PC-3 (cell line): ENCODE results near the gene IRS2. TPM values are rescaled to one million over a fixed set of nuclear protein-coding genes. Genes with fewer than 3 reads are reported as not detected.

ENCODE experiments used
- ATAC-seq: fragments of 200-7000 bp; cut with Tn5 transposase; 2 replicates; pipeline ENCODE4 v1.9.1; 2020; ENCODE audit warnings: mild to moderate bottlenecking, moderate library complexity
- BruUV-seq: library from RNA; stranded (reverse); fragments of 400-500 nt; replicated peaks from 2 replicates; lab custom pipeline; 2021; lab: Mats Ljungman, UMichigan
- CTCF ChIA-PET: fragments of 300-600 bp; sonication (Branson Sonifier 250); formaldehyde crosslinking; loops from one replicate; lab custom pipeline; 2022; ENCODE audit warnings: antibody characterized with exemption; lab: Charles Lee
- POLR2A ChIA-PET: fragments of 300-600 bp; sonication (Branson Sonifier 250); formaldehyde crosslinking; loops from one replicate; lab custom pipeline; 2022; ENCODE audit warnings: antibody characterized with exemption; ENCODE audit not compliant: unreplicated experiment; lab: Charles Lee
- DNase-seq: peaks from one replicate; pipeline ENCODE4 v3.0.0-alpha.2; 2015
- H2AFZ ChIP-seq: fragments of 300-600 bp; sonication (generic); 2 replicates; pipeline ENCODE4 v1.6.0; 2016; ENCODE audit warnings: antibody characterized with exemption, low read length
- H3F3A ChIP-seq: fragments of 300-600 bp; sonication (generic); one replicate; pipeline ENCODE4 v1.6.0; 2017; ENCODE audit warnings: antibody characterized with exemption, low read length, control low read depth, mild to moderate bottlenecking; ENCODE audit not compliant: unreplicated experiment
- H3K27ac ChIP-seq: fragments of 300-600 bp; sonication (generic); 2 replicates; pipeline ENCODE4 v1.5.1; 2016; ENCODE audit warnings: mild to moderate bottlenecking, low read length
- H3K27me3 ChIP-seq: fragments of 300-600 bp; sonication (generic); 2 replicates; pipeline ENCODE4 v1.6.1; 2016; ENCODE audit warnings: low read length, mixed read lengths
- H3K36me3 ChIP-seq: fragments of 300-600 bp; sonication (generic); 2 replicates; pipeline ENCODE4 v1.6.1; 2016; ENCODE audit warnings: low read depth, mixed run types, low read length, mixed read lengths
- H3K4me1 ChIP-seq: fragments of 300-600 bp; sonication (generic); 2 replicates; pipeline ENCODE4 v1.5.1; 2016; ENCODE audit warnings: low read length; ENCODE audit not compliant: insufficient read depth
- H3K4me2 ChIP-seq: fragments of 300-600 bp; sonication (generic); 2 replicates; pipeline ENCODE4 v1.6.0; 2016; ENCODE audit warnings: low read length
- H3K4me3 ChIP-seq: fragments of 300-600 bp; sonication (generic); 2 replicates; pipeline ENCODE4 v1.5.1; 2016; ENCODE audit warnings: mild to moderate bottlenecking, low read length, mixed read lengths
- H3K79me2 ChIP-seq: fragments of 300-600 bp; sonication (generic); 2 replicates; pipeline ENCODE4 v1.6.1; 2017; ENCODE audit warnings: low read length, mixed read lengths
- H3K9ac ChIP-seq: fragments of 300-600 bp; sonication (generic); 2 replicates; pipeline ENCODE4 v1.6.0; 2016; ENCODE audit warnings: mild to moderate bottlenecking, low read length
- H3K9me2 ChIP-seq: fragments of 300-600 bp; sonication (generic); replicated peaks from 2 replicates; pipeline ENCODE4 v1.6.1; 2016; ENCODE audit warnings: mixed run types, low read length, mixed read lengths
- H3K9me3 ChIP-seq: fragments of 300-600 bp; sonication (generic); 2 replicates; pipeline ENCODE4 v1.6.1; 2016; ENCODE audit warnings: low read length, mixed read lengths
- H4K20me1 ChIP-seq: fragments of 300-600 bp; sonication (generic); 2 replicates; pipeline ENCODE4 v1.6.1; 2016; ENCODE audit warnings: low read length, mixed read lengths
- EZH2 ChIP-seq: fragments of 300-600 bp; sonication (generic); IDR thresholded peaks from one replicate; pipeline ENCODE4 v1.6.1; 2017; ENCODE audit warnings: antibody characterized with exemption, mild to moderate bottlenecking, low read length; ENCODE audit not compliant: unreplicated experiment
- EZH2phosphoT487 ChIP-seq: fragments of 300-600 bp; sonication (generic); IDR thresholded peaks from 2 replicates; pipeline ENCODE4 v1.6.1; 2018; ENCODE audit warnings: mild to moderate bottlenecking, antibody characterized with exemption, low read length, borderline replicate concordance
- intact Hi-C: fragments of 100-400 bp; cut with micrococcal nuclease; formaldehyde crosslinking; loops from 2 replicates; pipeline ENCODE4 v1.9.0; 2023
- total RNA-seq: library from RNA; depleted of rRNA; stranded (reverse); fragments of >200 nt; gene quantifications from 2 replicates; pipeline ENCODE4 v1.2.3, GENCODE V29; 2014
- TF ChIP-seq, protein P1 (sequence below): fragments of 300-600 bp; sonication (generic); conservative IDR thresholded peaks from 2 replicates; pipeline ENCODE4 v1.5.1; 2017; ENCODE audit warnings: antibody characterized with exemption, low read depth, mild to moderate bottlenecking, low read length

Gene IRS2
- total RNA-seq, 1 experiment from 2014 or later: 5.6 TPM

DNA sequence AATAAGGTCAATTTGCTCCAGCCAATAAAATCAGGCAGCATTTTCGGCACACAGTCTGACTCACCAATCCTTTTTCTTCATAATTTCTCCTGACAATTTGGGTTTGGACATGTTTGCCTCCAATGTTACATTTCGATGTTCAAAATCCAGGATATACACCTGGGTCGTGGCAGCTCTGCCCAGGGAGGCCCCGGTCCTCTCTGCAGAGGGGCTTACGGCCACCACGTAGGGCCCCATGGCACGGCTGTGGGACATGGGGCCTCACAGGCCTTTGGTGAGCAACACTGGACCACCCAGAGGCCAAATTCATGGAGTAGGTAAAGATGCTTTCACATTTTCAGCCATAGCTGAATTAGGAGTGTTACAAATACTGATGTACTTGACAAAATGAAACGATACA lies 25.4 kb downstream of the IRS2 start:
- Histone ChIP-seq H3K4me1 (no peaks in the 10 kb centered on the region), H4K20me1 (no peaks in the 10 kb centered on the region), H3K4me2 (no peak overlapping the region), H3F3A (no peaks in the 10 kb centered on the region), H3K27me3 (no peaks in the 10 kb centered on the region), H3K9me2 (no peaks in the 10 kb centered on the region), H3K9me3 (no peaks in the 10 kb centered on the region), H3K27ac (no peak overlapping the region), H3K79me2 (peaks cover 23% of the 10 kb centered on the region), H3K9ac (no peak overlapping the region), H3K4me3 (no peak overlapping the region), H3K36me3 (no peaks in the 10 kb centered on the region), H2AFZ (no peak overlapping the region)
- intact Hi-C loops: no loop called here
- no peak for TF ChIP-seq EZH2phosphoT487
- no TSS peak for BruUV-seq
- no peak for ATAC-seq
- no peak for DNase-seq
- CTCF ChIA-PET: no interaction called here
- POLR2A ChIA-PET: interaction anchor here (0.5 kb wide), 1 partner anchor 8 kb away, joined by 3 read pairs; no protein-coding TSS in a partner anchor

DNA sequence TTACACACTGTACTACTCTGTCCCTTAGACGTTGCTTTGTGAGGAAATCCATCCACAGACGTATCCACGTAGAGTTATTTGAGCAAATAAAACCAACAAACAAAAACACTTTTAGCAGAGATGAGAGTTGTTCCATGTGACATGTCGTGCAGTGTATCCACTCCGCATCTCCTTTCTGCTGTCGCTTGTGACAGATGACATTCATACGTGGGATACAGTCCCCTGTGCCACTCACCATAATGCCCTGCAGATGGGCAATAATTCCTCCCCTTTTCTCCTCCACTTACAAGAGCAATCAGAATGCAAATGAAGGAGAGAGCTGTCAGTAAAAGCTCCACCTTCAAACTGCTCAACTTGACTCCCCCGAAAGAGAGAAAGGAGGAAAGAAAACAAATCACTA lies 26.0 kb downstream of the IRS2 start:
- no TSS peak for BruUV-seq
- no peak overlapping the region for H3K4me2 ChIP-seq
- no peak overlapping the region for H2AFZ ChIP-seq
- H3K27ac ChIP-seq: no peak overlapping the region
- intact Hi-C loops: no loop called here
- no peaks in the 10 kb centered on the region for H3K36me3 ChIP-seq
- ATAC-seq: no peak
- H3K79me2 ChIP-seq: peaks cover 23% of the 10 kb centered on the region
- no peaks in the 10 kb centered on the region for H3K27me3 ChIP-seq
- CTCF ChIA-PET: no interaction called here
- POLR2A ChIA-PET: no interaction called here
- no peaks in the 10 kb centered on the region for H3K4me1 ChIP-seq
- no peaks in the 10 kb centered on the region for H3K9me2 ChIP-seq
- no peaks in the 10 kb centered on the region for H3K9me3 ChIP-seq
- no peaks in the 10 kb centered on the region for H4K20me1 ChIP-seq
- H3K9ac ChIP-seq: no peak overlapping the region
- DNase-seq: no peak
- H3F3A ChIP-seq: no peaks in the 10 kb centered on the region
- TF ChIP-seq, protein P1, sequence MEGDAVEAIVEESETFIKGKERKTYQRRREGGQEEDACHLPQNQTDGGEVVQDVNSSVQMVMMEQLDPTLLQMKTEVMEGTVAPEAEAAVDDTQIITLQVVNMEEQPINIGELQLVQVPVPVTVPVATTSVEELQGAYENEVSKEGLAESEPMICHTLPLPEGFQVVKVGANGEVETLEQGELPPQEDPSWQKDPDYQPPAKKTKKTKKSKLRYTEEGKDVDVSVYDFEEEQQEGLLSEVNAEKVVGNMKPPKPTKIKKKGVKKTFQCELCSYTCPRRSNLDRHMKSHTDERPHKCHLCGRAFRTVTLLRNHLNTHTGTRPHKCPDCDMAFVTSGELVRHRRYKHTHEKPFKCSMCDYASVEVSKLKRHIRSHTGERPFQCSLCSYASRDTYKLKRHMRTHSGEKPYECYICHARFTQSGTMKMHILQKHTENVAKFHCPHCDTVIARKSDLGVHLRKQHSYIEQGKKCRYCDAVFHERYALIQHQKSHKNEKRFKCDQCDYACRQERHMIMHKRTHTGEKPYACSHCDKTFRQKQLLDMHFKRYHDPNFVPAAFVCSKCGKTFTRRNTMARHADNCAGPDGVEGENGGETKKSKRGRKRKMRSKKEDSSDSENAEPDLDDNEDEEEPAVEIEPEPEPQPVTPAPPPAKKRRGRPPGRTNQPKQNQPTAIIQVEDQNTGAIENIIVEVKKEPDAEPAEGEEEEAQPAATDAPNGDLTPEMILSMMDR: no peak
- TF ChIP-seq EZH2 (no peak), EZH2phosphoT487 (no peak)
- no peak overlapping the region for H3K4me3 ChIP-seq

DNA sequence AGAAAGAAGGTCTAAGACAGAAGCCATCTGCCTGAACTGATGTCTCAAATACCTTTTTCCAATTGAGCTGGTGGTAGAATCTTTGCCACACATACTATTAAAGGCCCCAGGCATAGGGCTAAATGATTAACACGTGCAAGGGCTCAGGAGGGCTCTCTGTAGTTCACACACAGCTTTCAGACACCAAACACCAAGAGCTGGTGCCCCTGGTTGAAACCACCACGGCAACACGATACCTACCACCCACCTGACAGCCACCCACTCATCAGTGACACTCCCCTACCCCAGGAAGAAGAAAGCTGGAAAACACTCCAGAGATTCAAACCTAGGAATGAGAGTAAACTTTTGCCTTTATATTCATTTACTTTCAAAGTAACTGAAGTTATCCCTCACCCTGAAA lies 26.8 kb downstream of the IRS2 start:
- TF ChIP-seq EZH2phosphoT487 (no peak), EZH2 (no peak)
- TF ChIP-seq, protein P1: no peak
- H3K9me3 ChIP-seq: no peaks in the 10 kb centered on the region
- H2AFZ ChIP-seq: no peak overlapping the region
- H3K4me3 ChIP-seq: no peak overlapping the region
- no peak overlapping the region for H3K27ac ChIP-seq
- no peak overlapping the region for H3K4me2 ChIP-seq
- intact Hi-C loops: no loop called here
- ChIA-PET POLR2A (no interaction called here), CTCF (no interaction called here)
- no peaks in the 10 kb centered on the region for H3K9me2 ChIP-seq
- no peaks in the 10 kb centered on the region for H4K20me1 ChIP-seq
- H3F3A ChIP-seq: no peaks in the 10 kb centered on the region
- no peaks in the 10 kb centered on the region for H3K36me3 ChIP-seq
- no peak overlapping the region for H3K9ac ChIP-seq
- BruUV-seq: no TSS peak
- H3K79me2 ChIP-seq: peaks cover 18% of the 10 kb centered on the region
- DNase-seq (no peak), ATAC-seq (no peak)
- no peaks in the 10 kb centered on the region for H3K27me3 ChIP-seq
- H3K4me1 ChIP-seq: no peaks in the 10 kb centered on the region
